Glutamatergic neuron (in vitro differentiated cells): ENCODE measurements around the gene ELMO1. TPM values are rescaled to one million over a fixed set of nuclear protein-coding genes. Genes with fewer than 3 reads are reported as not detected.

Experiments
- DNase-seq: peaks from one replicate; pipeline ENCODE4 v3.0.0; 2022
- H3K27ac Mint-ChIP-seq: one replicate; pipeline ENCODE4 v1.8.0; 2020; ENCODE audit warnings: mild to moderate bottlenecking, mixed read lengths, inconsistent platforms; ENCODE audit not compliant: unreplicated experiment
- H3K27me3 Mint-ChIP-seq: one replicate; pipeline ENCODE4 v1.8.0; 2020; ENCODE audit warnings: mild to moderate bottlenecking, moderate library complexity, mixed read lengths, inconsistent platforms; ENCODE audit not compliant: unreplicated experiment
- H3K36me3 Mint-ChIP-seq: one replicate; pipeline ENCODE4 v1.8.0; 2020; ENCODE audit warnings: mild to moderate bottlenecking, mixed read lengths, inconsistent platforms; ENCODE audit not compliant: unreplicated experiment
- H3K4me1 Mint-ChIP-seq: one replicate; pipeline ENCODE4 v1.8.0; 2020; ENCODE audit warnings: mild to moderate bottlenecking, low read depth, mixed read lengths, inconsistent platforms; ENCODE audit not compliant: unreplicated experiment
- H3K4me3 Mint-ChIP-seq: one replicate; pipeline ENCODE4 v1.8.0; 2020; ENCODE audit warnings: mild to moderate bottlenecking, mixed read lengths, inconsistent platforms; ENCODE audit not compliant: unreplicated experiment
- H3K9me3 Mint-ChIP-seq: one replicate; pipeline ENCODE4 v1.8.0; 2020; ENCODE audit warnings: mild to moderate bottlenecking, moderate library complexity, mixed read lengths, inconsistent platforms; ENCODE audit not compliant: unreplicated experiment
- CTCF ChIP-seq: fragments of 200-600 bp; sonication (generic); IDR thresholded peaks from one replicate; pipeline ENCODE4 v1.5.0; 2021; ENCODE audit not compliant: partially characterized antibody, unreplicated experiment
- total RNA-seq: library from RNA; stranded (reverse); fragmentation: NEBNext Ultra II Directional; extraction: Animal tissue kit (Norgen Biotek cat#: 25700); gene quantifications from one replicate; pipeline ENCODE4 v1.2.1, GENCODE V29; 2021; ENCODE audit not compliant: unreplicated experiment

The ELMO1 gene
- total RNA-seq, 1 donor from 2014 or later, result 5.5 TPM

GRCh38 chr7:37414352-37414983 is 34.2 kb downstream of the ELMO1 start:
- peaks cover 4% of the 10 kb centered on the region for H3K36me3 Mint-ChIP-seq
- H3K9me3 Mint-ChIP-seq, result peaks cover 3% of the 10 kb centered on the region
- no peak for DNase-seq
- H3K27me3 Mint-ChIP-seq, result peaks cover 2% of the 10 kb centered on the region
- no peak overlapping the region for H3K27ac Mint-ChIP-seq
- peaks cover 5% of the 10 kb centered on the region for H3K4me1 Mint-ChIP-seq
- H3K4me3 Mint-ChIP-seq, result no peak overlapping the region
- TF ChIP-seq CTCF, result no peak

- no peak overlapping the region for H3K27ac Mint-ChIP-seq
- H3K36me3 Mint-ChIP-seq, result peaks cover 4% of the 10 kb centered on the region
- no peak for TF ChIP-seq CTCF
- H3K4me3 Mint-ChIP-seq, result no peak overlapping the region
- no peaks in the 10 kb centered on the region for H3K27me3 Mint-ChIP-seq
- no peak for DNase-seq
- H3K4me1 Mint-ChIP-seq, result peaks cover 5% of the 10 kb centered on the region
- H3K9me3 Mint-ChIP-seq, result peaks cover 3% of the 10 kb centered on the region
Observed at GRCh38 chr7:37411444-37412034, 37.1 kb downstream of the ELMO1 start.

GRCh38 chr7:37410305-37411229 is 38.1 kb downstream of the ELMO1 start:
- no peak overlapping the region for H3K4me3 Mint-ChIP-seq
- peaks cover 2% of the 10 kb centered on the region for H3K4me1 Mint-ChIP-seq
- no peak for TF ChIP-seq CTCF
- no peak for DNase-seq
- H3K27me3 Mint-ChIP-seq, result no peaks in the 10 kb centered on the region
- peaks cover 2% of the 10 kb centered on the region for H3K9me3 Mint-ChIP-seq
- H3K27ac Mint-ChIP-seq, result no peak overlapping the region
- peaks cover 4% of the 10 kb centered on the region for H3K36me3 Mint-ChIP-seq

GRCh38 chr7:37409461-37409860 is 39.2 kb downstream of the ELMO1 start:
- no peak for TF ChIP-seq CTCF
- Mint-ChIP-seq H3K4me3 (no peak overlapping the region), H3K4me1 (peaks cover 2% of the 10 kb centered on the region), H3K27ac (no peak overlapping the region), H3K27me3 (no peaks in the 10 kb centered on the region), H3K36me3 (peaks cover 4% of the 10 kb centered on the region), H3K9me3 (peaks cover 2% of the 10 kb centered on the region)
- DNase-seq, result no peak
